Right lobe of liver (tissue), 6 donors: Measurements from ENCODE around the gene ALDH8A1. TPM values are rescaled to one million over a fixed set of nuclear protein-coding genes. Genes with fewer than 3 reads are reported as not detected.
A peak's percentile ranks its signal among the peaks of the same experiment; 100 is the strongest.

Experiments used
- ATAC-seq, 4 donors: fragments of 200-7000 bp; cut with Tn5 transposase; one replicate each; pipeline ENCODE4 v1.9.1; 2020; ENCODE audit warnings: mild to moderate bottlenecking in 4 of 4, moderate library complexity in 4 of 4
- DNase-seq, 3 donors: peaks; one replicate each; pipeline ENCODE4 v3.0.0-alpha.2; 2020
- H3K27ac ChIP-seq, 3 donors: fragments of 200-600 bp; one replicate each; pipeline ENCODE4 v1.8.0; 2022
- H3K27me3 ChIP-seq, 2 donors: fragments of 200-600 bp; one replicate each; pipeline ENCODE4 v1.8.0; 2022
- H3K36me3 ChIP-seq, 4 donors: fragments of 200-600 bp; sonication (generic) in 1 of 4; one replicate each; pipeline versions ENCODE4 v1.5.1 to v1.8.0; 2017 to 2022; ENCODE audit warnings: control low read depth in 1 of 4
- H3K4me1 ChIP-seq, 4 donors: fragments of 200-600 bp; sonication (generic) in 1 of 4; one replicate each; pipeline versions ENCODE4 v1.5.1 to v1.8.0; 2017 to 2022; ENCODE audit warnings: control low read depth in 1 of 4
- H3K4me3 ChIP-seq, 3 donors: fragments of 200-600 bp; one replicate each; pipeline ENCODE4 v1.8.0; 2022
- H3K9me3 ChIP-seq, 4 donors: fragments of 200-600 bp; sonication (generic) in 1 of 4; one replicate each; pipeline versions ENCODE4 v1.5.1 to v1.8.0; 2017 to 2022; ENCODE audit warnings: control low read depth in 1 of 4
- POLR2A ChIP-seq: fragments of 450-650 bp; IDR thresholded peaks from one replicate; pipeline ENCODE4 v1.6.1; 2017; ENCODE audit warnings: antibody characterized with exemption, mild to moderate bottlenecking
- WGBS: methylation state at CpG from one replicate; pipeline ENCODE4 v1.1.6; 2018; ENCODE audit warnings: low coverage, low lambda C conversion rate; ENCODE audit not compliant: insufficient coverage; ENCODE audit errors: missing lambda C conversion rate; 5-methylcytosine and 5-hydroxymethylcytosine counted together
- intact Hi-C, 2 donors: fragments of 100-400 bp; cut with DNase I; formaldehyde crosslinking; loops; one replicate each; pipeline versions ENCODE4 v1.11.2 to v1.14.1; 2022
- long read RNA-seq: library from polyadenylated mRNA; unstranded; transcript quantifications from one replicate; pipeline ENCODE4 v2.0.0, GENCODE V29; 2019
- total RNA-seq, 6 experiments: library from RNA; depleted of rRNA in 2 of 6; stranded (reverse); fragments of >200 nt in 2 of 6; fragmentation: NEBNext Ultra II Directional in 3 of 6; extraction: Animal tissue kit (Norgen Biotek cat#: 25700) in 3 of 6; gene quantifications; one replicate each; pipeline versions ENCODE4 v1.1.0 to v1.2.4, GENCODE V29; 2016 to 2023
- TF ChIP-seq, protein P1 (sequence below), 4 donors: fragments of 200-600 bp in 3 of 4; fragments of 450-650 bp in 1 of 4; IDR thresholded peaks; one replicate each; pipeline versions ENCODE4 v1.5.1 to v1.8.0; 2016 to 2022; ENCODE audit warnings: antibody characterized with exemption in 4 of 4, mild to moderate bottlenecking in 2 of 4
- donor health status: DM: no; HTN: yes; CAD: no.
- donor health status: DM: no; HTN: no; CAD: no.
- donor health status: DM: no; HTN: no; CAD: no.
- donor health status: DM: no; HTN: yes; CAD: no.
- donor health status: DM: no; HTN: yes; CAD: no.

Gene ALDH8A1, protein sequence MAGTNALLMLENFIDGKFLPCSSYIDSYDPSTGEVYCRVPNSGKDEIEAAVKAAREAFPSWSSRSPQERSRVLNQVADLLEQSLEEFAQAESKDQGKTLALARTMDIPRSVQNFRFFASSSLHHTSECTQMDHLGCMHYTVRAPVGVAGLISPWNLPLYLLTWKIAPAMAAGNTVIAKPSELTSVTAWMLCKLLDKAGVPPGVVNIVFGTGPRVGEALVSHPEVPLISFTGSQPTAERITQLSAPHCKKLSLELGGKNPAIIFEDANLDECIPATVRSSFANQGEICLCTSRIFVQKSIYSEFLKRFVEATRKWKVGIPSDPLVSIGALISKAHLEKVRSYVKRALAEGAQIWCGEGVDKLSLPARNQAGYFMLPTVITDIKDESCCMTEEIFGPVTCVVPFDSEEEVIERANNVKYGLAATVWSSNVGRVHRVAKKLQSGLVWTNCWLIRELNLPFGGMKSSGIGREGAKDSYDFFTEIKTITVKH
- 100 to 1,000 TPM in 4 of 6 experiments, 10 to 100 TPM in 2; 91.4 to 175 (median 166) TPM for total RNA-seq
- long read RNA-seq, transcript ALDH8A1-201 (7 exons, 2,558 nt) = major isoform, 58 of 71 reads
- long read RNA-seq, partial matches to known transcripts = 3 of 71 reads
- long read RNA-seq, other reads (novel, unspliced or antisense) = 9 of 71 reads

DNA sequence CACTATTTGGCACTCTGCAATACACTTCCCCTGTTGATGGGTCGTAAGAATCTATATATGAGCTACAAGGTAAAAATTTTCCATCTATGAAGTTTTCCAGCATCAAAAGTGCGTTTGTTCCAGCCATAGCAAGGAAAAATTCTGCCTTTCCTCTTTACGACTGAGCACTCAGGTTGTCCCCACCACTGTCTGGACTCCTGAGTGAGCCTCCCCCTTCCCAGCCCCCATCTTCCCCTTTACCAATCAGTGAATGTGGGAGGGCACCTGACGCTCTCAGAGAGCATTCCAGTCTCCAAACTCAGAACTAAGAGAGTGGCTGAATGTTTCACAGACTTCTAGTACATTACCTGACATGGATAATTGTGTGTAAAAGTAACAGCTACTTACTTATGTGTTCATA, at the start of gene ALDH8A1:
Gene ALDH8A1 (minus strand): TSS at position 175 of the 400 bp plus-strand sequence. CDS start 48 bp downstream, at position 127.
- peak within 1 kb of the TSS; percentile 37 to 60 (median 56) for H3K4me3 ChIP-seq
- peaks cover 0 to 37% (median 18%) of the 10 kb centered on the region in 4 donors for H3K4me1 ChIP-seq
- H3K36me3 ChIP-seq = no peaks in the 10 kb centered on the region
- intact Hi-C loops = no loop called here
- ATAC-seq (peak; percentile 80 to 91 (median 84)), DNase-seq (peak; percentile 67 to 88 (median 78))
- H3K27me3 ChIP-seq = no peaks in the 10 kb centered on the region
- 33% methylated on average over 4 of the region's 4 CpGs for WGBS
- peak within 1 kb of the TSS; percentile 48 to 94 (median 82) for H3K27ac ChIP-seq
- no peaks in the 10 kb centered on the region for H3K9me3 ChIP-seq
- TF ChIP-seq, protein P1, sequence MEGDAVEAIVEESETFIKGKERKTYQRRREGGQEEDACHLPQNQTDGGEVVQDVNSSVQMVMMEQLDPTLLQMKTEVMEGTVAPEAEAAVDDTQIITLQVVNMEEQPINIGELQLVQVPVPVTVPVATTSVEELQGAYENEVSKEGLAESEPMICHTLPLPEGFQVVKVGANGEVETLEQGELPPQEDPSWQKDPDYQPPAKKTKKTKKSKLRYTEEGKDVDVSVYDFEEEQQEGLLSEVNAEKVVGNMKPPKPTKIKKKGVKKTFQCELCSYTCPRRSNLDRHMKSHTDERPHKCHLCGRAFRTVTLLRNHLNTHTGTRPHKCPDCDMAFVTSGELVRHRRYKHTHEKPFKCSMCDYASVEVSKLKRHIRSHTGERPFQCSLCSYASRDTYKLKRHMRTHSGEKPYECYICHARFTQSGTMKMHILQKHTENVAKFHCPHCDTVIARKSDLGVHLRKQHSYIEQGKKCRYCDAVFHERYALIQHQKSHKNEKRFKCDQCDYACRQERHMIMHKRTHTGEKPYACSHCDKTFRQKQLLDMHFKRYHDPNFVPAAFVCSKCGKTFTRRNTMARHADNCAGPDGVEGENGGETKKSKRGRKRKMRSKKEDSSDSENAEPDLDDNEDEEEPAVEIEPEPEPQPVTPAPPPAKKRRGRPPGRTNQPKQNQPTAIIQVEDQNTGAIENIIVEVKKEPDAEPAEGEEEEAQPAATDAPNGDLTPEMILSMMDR (IDR thresholded peaks at IDR 0.05) = no peak
- peak; percentile 77 for TF ChIP-seq POLR2A

DNA sequence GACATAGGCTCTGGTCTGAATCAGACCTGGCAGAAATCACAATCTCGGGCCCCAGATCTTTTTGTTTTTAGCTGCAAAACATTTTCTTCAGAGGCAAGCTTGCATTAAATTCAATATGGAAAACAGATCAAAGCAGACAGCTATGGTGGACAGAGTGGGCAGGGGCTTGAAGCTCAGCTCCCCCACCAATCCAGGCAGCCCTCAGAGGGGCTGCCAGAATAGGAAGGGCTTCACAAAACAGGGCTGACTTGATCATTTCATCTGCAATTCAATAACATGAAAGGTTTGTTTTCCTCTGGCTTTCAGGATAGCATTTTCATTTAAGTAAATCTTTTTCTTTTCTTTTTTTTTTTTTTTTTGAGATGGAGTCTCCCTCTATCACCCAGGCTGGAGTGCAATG, 49.2 kb upstream of the ALDH8A1 start:
- DNase-seq = no peak
- ATAC-seq = no peak
- peaks cover 0 to 9% (median 2%) of the 10 kb centered on the region in 4 donors for H3K36me3 ChIP-seq
- no peaks in the 10 kb centered on the region for H3K9me3 ChIP-seq
- no peaks in the 10 kb centered on the region for H3K27me3 ChIP-seq
- no peak for TF ChIP-seq POLR2A
- TF ChIP-seq, protein P1 (IDR thresholded peaks at IDR 0.05) = no peak
- no peak overlapping the region for H3K27ac ChIP-seq
- WGBS = 93% methylated on average over 1 of the region's 1 CpG
- intact Hi-C loops = no loop called here
- H3K4me1 ChIP-seq = peaks cover 0 to 7% (median 0%) of the 10 kb centered on the region in 4 donors
- no peak overlapping the region for H3K4me3 ChIP-seq

DNA sequence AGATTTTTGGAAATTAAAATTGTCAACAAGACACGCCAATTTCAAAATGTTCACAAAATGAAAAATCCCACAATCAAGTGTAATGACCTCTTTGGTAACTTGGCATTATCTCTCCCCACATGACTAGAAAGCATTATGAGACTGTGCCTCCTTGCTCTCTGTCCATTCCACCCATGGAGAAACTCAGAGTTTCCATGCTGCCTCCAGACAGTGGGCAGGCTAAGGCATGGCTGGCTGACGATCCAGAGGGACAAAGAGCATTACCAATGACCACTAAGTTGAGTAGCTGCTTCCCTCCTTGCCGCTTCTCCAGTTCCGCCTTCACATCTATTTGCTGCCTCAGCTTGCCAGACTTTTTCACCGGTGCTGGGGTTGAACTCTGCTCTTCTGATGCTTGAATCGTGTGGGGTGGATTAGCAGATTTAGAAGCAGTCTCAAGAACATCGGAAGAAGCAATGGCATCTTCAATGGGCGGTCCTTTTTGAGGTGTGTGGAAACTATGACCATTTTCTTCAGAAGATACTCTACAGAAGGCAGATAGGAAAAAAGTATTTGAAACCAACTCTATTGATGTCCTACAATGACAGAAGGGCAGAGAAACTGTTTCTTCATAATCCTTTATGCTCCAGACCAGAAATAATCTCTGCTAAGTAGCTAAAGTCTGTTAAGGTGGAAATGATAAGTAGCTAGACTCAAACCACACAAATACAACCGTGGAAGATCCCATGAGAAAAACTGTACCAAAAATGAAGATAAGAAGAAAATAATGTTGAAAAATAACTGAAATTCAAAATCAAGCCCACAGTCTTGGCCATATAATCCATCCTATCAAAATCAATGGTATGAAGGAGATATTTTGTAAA, 47.5 kb upstream of the ALDH8A1 start:
- intact Hi-C loops = no loop called here
- TF ChIP-seq POLR2A = no peak
- no peaks in the 10 kb centered on the region for H3K9me3 ChIP-seq
- ATAC-seq (no peak), DNase-seq (no peak)
- no peak overlapping the region for H3K4me3 ChIP-seq
- H3K4me1 ChIP-seq = peaks cover 0 to 4% (median 0%) of the 10 kb centered on the region in 4 donors
- peaks cover 0 to 23% (median 2%) of the 10 kb centered on the region in 4 donors for H3K36me3 ChIP-seq
- H3K27ac ChIP-seq = no peak overlapping the region
- WGBS = 88% methylated on average over 9 of the region's 9 CpGs
- no peaks in the 10 kb centered on the region for H3K27me3 ChIP-seq

DNA sequence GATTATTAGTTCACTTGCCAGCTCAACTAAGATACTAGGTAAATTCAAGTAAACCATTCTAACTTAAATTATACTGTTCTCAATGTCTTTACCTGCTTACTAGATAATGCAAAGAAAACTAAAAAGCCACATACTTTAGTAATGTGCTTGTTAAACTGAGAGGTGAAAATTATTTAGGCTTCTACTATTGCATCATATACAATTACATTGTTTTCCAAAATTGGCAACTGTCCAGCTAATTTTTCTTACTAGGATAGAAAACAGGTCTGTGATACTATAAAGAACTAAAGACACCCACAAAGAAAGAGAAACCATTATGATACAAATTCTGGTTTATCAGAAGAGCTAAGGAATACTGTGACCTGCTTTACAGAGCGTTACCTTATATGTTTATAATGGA, 45.6 kb upstream of the ALDH8A1 start:
- H3K4me3 ChIP-seq = no peak overlapping the region
- H3K9me3 ChIP-seq = no peaks in the 10 kb centered on the region
- ATAC-seq (no peak), DNase-seq (no peak)
- no peak overlapping the region for H3K27ac ChIP-seq
- intact Hi-C loops = no loop called here
- TF ChIP-seq, protein P1 (IDR thresholded peaks at IDR 0.05) = no peak
- no peak for TF ChIP-seq POLR2A
- 91% methylated on average over 1 of the region's 1 CpG for WGBS
- H3K4me1 ChIP-seq = no peaks in the 10 kb centered on the region
- H3K27me3 ChIP-seq = no peaks in the 10 kb centered on the region
- H3K36me3 ChIP-seq = peaks cover 0 to 29% (median 2%) of the 10 kb centered on the region in 4 donors
